OCI-LY3 (cell line): ENCODE data around the gene SLC45A2.

Experiments
- H2AFZ ChIP-seq: fragments of 200-600, 300-600 bp; shearing (Covaris generic); 2 replicates; pipeline ENCODE4 v1.6.0; 2014; ENCODE audit warnings: antibody characterized with exemption, low read depth, low read length
- H3K27ac ChIP-seq: fragments of 200-600, 300-600 bp; sonication (generic); 2 replicates; pipeline ENCODE4 v1.5.1; 2014; ENCODE audit warnings: mild to moderate bottlenecking, low read length, moderate library complexity, mixed read lengths
- H3K27me3 ChIP-seq: fragments of 200-600, 300-600 bp; sonication (generic); 2 replicates; pipeline ENCODE4 v1.6.1; 2014; ENCODE audit warnings: low read depth, low read length, mixed read lengths
- H3K36me3 ChIP-seq: fragments of 200-600, 300-600 bp; sonication (generic); replicated peaks from 2 replicates; pipeline ENCODE3; 2014; ENCODE audit warnings: low read depth, low read length, mixed read lengths
- H3K4me1 ChIP-seq: fragments of 300-600, 200-600 bp; sonication (generic); 2 replicates; pipeline ENCODE4 v1.6.1; 2014; ENCODE audit warnings: low read length, mixed read lengths
- H3K4me2 ChIP-seq: fragments of 200-600, 300-600 bp; sonication (generic); 2 replicates; pipeline ENCODE4 v1.6.1; 2014; ENCODE audit warnings: low read length, mixed read lengths
- H3K4me3 ChIP-seq: fragments of 300-600, 200-600 bp; sonication (generic); 2 replicates; pipeline ENCODE4 v1.5.1; 2014; ENCODE audit warnings: antibody characterized with exemption, mild to moderate bottlenecking, low read length, moderate library complexity
- H3K79me2 ChIP-seq: fragments of 300-600, 200-600 bp; shearing (Covaris generic); 2 replicates; pipeline ENCODE4 v1.6.1; 2014; ENCODE audit warnings: mild to moderate bottlenecking, low read length, mixed read lengths
- H3K9ac ChIP-seq: fragments of 300-600, 200-600 bp; shearing (Covaris generic); 2 replicates; pipeline ENCODE4 v1.6.0; 2014; ENCODE audit warnings: mild to moderate bottlenecking, low read length, moderate library complexity
- H3K9me3 ChIP-seq: fragments of 200-600, 300-600 bp; shearing (Covaris generic); 2 replicates; pipeline ENCODE4 v1.6.1; 2014; ENCODE audit warnings: low read length, mixed read lengths; ENCODE audit not compliant: insufficient read depth
- H4K20me1 ChIP-seq: fragments of 200-600, 300-600 bp; sonication (generic); 2 replicates; pipeline ENCODE4 v1.6.1; 2016; ENCODE audit warnings: low read length, mixed read lengths; ENCODE audit not compliant: insufficient read depth
- EZH2phosphoT487 ChIP-seq: fragments of 200-600 bp; shearing (Covaris generic); IDR thresholded peaks from 2 replicates; pipeline ENCODE4 v1.6.1; 2018; ENCODE audit warnings: antibody characterized with exemption, mixed run types, low read depth
- TF ChIP-seq, protein P1 (sequence below): fragments of 200-600, 300-600 bp; sonication (generic); IDR thresholded peaks from 2 replicates; pipeline ENCODE4 v1.5.1; 2014; ENCODE audit warnings: antibody characterized with exemption, low read length, low read depth

The SLC45A2 gene

DNA sequence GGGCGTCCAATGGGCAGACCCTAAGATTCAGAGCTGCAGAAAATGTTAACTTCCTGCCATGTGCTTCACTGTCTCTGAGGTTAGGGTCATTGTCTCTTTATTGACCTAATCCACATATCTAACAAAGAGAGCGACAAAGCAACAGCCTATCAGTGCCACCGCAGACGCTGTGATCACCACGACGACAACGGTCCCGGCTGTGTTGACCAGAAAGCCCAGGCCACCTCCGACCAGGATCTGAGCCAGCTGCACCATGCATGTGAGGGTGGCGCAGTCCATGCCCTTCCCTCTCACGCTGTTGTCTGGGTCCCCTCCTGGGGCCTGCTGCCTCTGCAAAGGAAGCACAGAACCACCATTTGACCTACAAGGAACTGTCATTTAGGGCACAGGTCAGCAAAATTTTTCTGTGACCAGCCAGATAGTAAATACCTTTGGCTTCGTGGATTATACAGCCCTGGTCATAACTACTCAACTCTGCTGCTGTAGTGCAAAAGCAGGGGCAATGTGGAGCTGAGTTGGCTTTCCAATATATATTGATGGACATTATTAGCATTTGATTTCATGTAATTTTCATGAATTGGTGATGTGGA is 39.9 kb downstream of the SLC45A2 start:
- H3K9me3 ChIP-seq, result no peaks in the 10 kb centered on the region
- no peak for TF ChIP-seq EZH2phosphoT487
- TF ChIP-seq, protein P1, sequence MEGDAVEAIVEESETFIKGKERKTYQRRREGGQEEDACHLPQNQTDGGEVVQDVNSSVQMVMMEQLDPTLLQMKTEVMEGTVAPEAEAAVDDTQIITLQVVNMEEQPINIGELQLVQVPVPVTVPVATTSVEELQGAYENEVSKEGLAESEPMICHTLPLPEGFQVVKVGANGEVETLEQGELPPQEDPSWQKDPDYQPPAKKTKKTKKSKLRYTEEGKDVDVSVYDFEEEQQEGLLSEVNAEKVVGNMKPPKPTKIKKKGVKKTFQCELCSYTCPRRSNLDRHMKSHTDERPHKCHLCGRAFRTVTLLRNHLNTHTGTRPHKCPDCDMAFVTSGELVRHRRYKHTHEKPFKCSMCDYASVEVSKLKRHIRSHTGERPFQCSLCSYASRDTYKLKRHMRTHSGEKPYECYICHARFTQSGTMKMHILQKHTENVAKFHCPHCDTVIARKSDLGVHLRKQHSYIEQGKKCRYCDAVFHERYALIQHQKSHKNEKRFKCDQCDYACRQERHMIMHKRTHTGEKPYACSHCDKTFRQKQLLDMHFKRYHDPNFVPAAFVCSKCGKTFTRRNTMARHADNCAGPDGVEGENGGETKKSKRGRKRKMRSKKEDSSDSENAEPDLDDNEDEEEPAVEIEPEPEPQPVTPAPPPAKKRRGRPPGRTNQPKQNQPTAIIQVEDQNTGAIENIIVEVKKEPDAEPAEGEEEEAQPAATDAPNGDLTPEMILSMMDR, result no peak
- no peaks in the 10 kb centered on the region for H3K27me3 ChIP-seq

DNA sequence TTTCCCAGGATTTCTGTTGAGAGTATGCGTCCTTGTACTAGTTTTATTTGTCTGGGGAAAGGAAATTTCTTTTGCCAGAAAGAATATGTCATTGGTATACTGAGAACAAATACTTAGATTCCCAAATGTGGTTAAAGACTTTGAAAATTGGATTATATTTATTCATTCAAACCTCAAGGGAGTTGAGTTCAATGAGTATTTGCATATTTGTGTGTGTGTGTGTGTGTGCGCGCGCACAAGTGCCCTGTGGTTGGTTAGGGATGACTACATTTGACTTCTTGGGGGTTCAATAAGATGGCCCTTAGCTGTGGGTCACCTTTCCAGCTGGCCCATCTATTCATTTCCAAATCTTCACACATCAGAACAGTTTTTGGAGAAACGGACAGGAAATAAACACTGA is 43.4 kb downstream of the SLC45A2 start:
- TF ChIP-seq, protein P1, result no peak
- TF ChIP-seq EZH2phosphoT487, result no peak
- no peaks in the 10 kb centered on the region for H4K20me1 ChIP-seq
- H2AFZ ChIP-seq, result no peak overlapping the region
- H3K36me3 ChIP-seq, result no peaks in the 10 kb centered on the region
- no peak overlapping the region for H3K27ac ChIP-seq
- H3K4me1 ChIP-seq, result no peaks in the 10 kb centered on the region
- no peak overlapping the region for H3K4me2 ChIP-seq
- no peaks in the 10 kb centered on the region for H3K9me3 ChIP-seq
- no peaks in the 10 kb centered on the region for H3K79me2 ChIP-seq
- no peaks in the 10 kb centered on the region for H3K27me3 ChIP-seq
- no peak overlapping the region for H3K9ac ChIP-seq
- H3K4me3 ChIP-seq, result no peak overlapping the region

More for the DNA sequence above, 39.9 kb downstream of the SLC45A2 start:
- no peak overlapping the region for H3K27ac ChIP-seq
- no peaks in the 10 kb centered on the region for H4K20me1 ChIP-seq
- H3K9ac ChIP-seq, result no peak overlapping the region
- no peak overlapping the region for H2AFZ ChIP-seq
- no peaks in the 10 kb centered on the region for H3K36me3 ChIP-seq
- H3K4me2 ChIP-seq, result no peak overlapping the region
- H3K79me2 ChIP-seq, result no peaks in the 10 kb centered on the region
- H3K4me3 ChIP-seq, result no peak overlapping the region
- peaks cover 6% of the 10 kb centered on the region for H3K4me1 ChIP-seq

DNA sequence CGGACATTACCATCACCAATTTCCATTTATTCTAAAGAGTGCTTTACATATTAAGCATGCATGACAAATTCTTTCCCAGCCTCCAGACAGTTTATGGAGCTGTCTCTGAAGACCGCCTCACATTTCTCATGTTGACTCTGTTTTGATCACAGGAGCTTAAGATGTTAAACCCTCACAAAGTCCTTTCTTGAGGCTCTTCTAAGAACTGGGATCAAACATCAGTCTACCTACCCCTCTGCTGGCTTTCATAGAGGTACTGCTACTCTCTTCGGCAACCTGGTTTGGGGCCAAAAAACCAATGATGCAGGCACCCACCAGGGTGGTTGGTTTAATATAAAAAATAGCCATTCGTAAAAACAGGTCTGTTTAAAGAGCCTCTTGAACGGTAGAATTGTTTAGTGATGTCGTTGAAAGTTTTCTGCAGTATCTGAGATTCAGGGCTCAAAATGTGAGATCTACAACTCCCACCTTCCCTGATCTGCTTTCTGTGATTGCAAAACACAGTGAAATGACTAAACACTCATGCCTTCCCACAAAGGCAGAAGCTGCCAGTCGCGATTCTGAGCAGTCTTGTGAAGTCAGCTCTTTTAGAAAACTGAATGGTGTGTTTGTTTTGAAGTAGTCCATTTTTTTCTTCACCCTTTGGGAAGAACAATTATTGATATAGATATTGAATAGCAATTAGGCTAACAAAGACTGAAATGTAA is 44.8 kb downstream of the SLC45A2 start:
- TF ChIP-seq, protein P1, result no peak
- no peak for TF ChIP-seq EZH2phosphoT487
- Histone ChIP-seq H3K36me3 (no peaks in the 10 kb centered on the region), H3K79me2 (no peaks in the 10 kb centered on the region), H3K9me3 (no peaks in the 10 kb centered on the region), H2AFZ (no peak overlapping the region), H3K4me3 (no peak overlapping the region), H3K27ac (no peak overlapping the region), H3K27me3 (no peaks in the 10 kb centered on the region), H3K9ac (no peak overlapping the region), H3K4me2 (no peak overlapping the region), H4K20me1 (no peaks in the 10 kb centered on the region), H3K4me1 (0 out of 2 replicates have a peak, but pooled peaks cover under 1% of the 10 kb centered on the region)

DNA sequence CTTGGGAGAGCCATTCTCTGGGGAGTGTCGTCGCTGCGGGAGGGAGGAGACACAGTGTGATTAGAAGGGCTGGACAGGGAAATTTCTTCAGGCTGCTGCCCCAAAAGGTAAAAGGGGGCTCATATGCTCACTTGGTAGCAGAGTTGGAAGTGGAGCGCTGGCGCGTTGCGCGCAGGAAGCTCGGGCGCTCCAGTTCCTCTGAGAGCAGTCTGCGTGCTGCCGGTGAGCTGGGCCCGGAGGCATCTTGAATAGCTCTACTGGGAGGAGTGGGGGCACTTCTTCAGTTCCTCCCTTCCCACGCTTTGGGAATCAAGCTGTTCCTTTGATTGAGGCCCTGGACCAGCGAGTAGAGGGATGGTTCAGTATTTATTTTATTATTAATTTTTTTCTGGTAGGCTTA is 45.6 kb downstream of the SLC45A2 start:
- H3K27ac ChIP-seq, result no peak overlapping the region
- H3K27me3 ChIP-seq, result no peaks in the 10 kb centered on the region
- no peak overlapping the region for H3K4me3 ChIP-seq

More for the DNA sequence above, 45.6 kb downstream of the SLC45A2 start:
- Histone ChIP-seq H3K9me3 (no peaks in the 10 kb centered on the region), H4K20me1 (no peaks in the 10 kb centered on the region), H3K79me2 (no peaks in the 10 kb centered on the region), H3K9ac (no peak overlapping the region), H3K4me1 (peaks cover 8% of the 10 kb centered on the region), H2AFZ (no peak overlapping the region), H3K36me3 (no peaks in the 10 kb centered on the region), H3K4me2 (no peak overlapping the region)
- no peak for TF ChIP-seq EZH2phosphoT487
- TF ChIP-seq, protein P1, result no peak
